Stomach (tissue), 9 donors: ENCODE data around the gene LY86. TPM values are rescaled to one million over a fixed set of nuclear protein-coding genes. Genes with fewer than 3 reads are reported as not detected.
"Not testable (repeated sequence)": the region's sequence is repeated elsewhere in the genome, so short reads cannot be mapped to it uniquely, and the experiment has no call there.

Experiments
- DNase-seq, 2 donors: peaks; one replicate each; pipeline versions ENCODE4 v3.0.0 to v3.0.0-alpha.2; 2013 to 2019
- H3K27ac ChIP-seq, 5 donors: fragments of 200-600 bp in 4 of 5; sonication (generic) in 4 of 5; one replicate each; pipeline ENCODE4 v1.5.1; 2013 to 2019; ENCODE audit warnings: mild to moderate bottlenecking in 1 of 5, moderate library complexity in 1 of 5
- H3K27me3 ChIP-seq, 3 donors: fragments of 200-600 bp; sonication (generic); one replicate each; pipeline ENCODE4 v1.5.1; 2017 to 2019; ENCODE audit warnings: mixed run types in 1 of 3
- H3K36me3 ChIP-seq, 4 donors: fragments of 200-600 bp; sonication (generic); 1 replicate in 3 of 4; 2 replicates in 1 of 4; pipeline ENCODE4 v1.5.1; 2016 to 2019
- H3K4me1 ChIP-seq, 4 donors: fragments of 200-600 bp; sonication (generic); one replicate each; pipeline ENCODE4 v1.5.1; 2016 to 2019
- H3K4me3 ChIP-seq, 4 donors: fragments of 200-600 bp; sonication (generic) in 3 of 4; one replicate each; pipeline ENCODE4 v1.5.1; 2016 to 2019; ENCODE audit warnings: mild to moderate bottlenecking in 1 of 4
- H3K9me3 ChIP-seq, 4 donors: fragments of 200-600 bp; sonication (generic); one replicate each; pipeline ENCODE4 v1.5.1; 2016 to 2019
- CTCF ChIP-seq, 7 experiments: fragments of 450-650 bp in 4 of 7; fragments of 200-600 bp in 3 of 7; sonication (generic) in 3 of 7; IDR thresholded peaks; one replicate each; pipeline ENCODE4 v1.5.1; 2016 to 2019; ENCODE audit warnings: antibody characterized with exemption in 7 of 7, control low read depth in 2 of 7, mild to moderate bottlenecking in 1 of 7
- EP300 ChIP-seq: sonication (generic); formaldehyde crosslinking; IDR thresholded peaks from one replicate; pipeline ENCODE4 v1.6.1; 2017; ENCODE audit warnings: antibody characterized with exemption
- POLR2A ChIP-seq, 4 donors: fragments of 450-650 bp; IDR thresholded peaks; one replicate each; pipeline ENCODE4 v1.6.1; 2016; ENCODE audit warnings: antibody characterized with exemption in 4 of 4, control low read depth in 2 of 4, mild to moderate bottlenecking in 1 of 4, moderate library complexity in 1 of 4
- POLR2AphosphoS5 ChIP-seq, 3 donors: sonication (generic); formaldehyde crosslinking; IDR thresholded peaks; one replicate each; pipeline ENCODE4 v1.6.1; 2016; ENCODE audit warnings: antibody characterized with exemption in 3 of 3
- WGBS, 5 donors: extraction: QIAGEN DNeasy Blood & Tissue Kit in 3 of 5; methylation state at CpG; one replicate each; pipeline versions ENCODE4 v1.1.5 to v1.1.7; 2013 to 2018; 5-methylcytosine and 5-hydroxymethylcytosine counted together
- intact Hi-C: fragments of 100-400 bp; cut with DNase I; formaldehyde crosslinking; loops from one replicate; pipeline ENCODE4 v1.15.1; 2023; ENCODE audit warnings: low total_unique reads
- polyA plus RNA-seq, 3 donors: library from polyadenylated mRNA; stranded (reverse); fragments of 200-250 nt; gene quantifications; one replicate each; pipeline ENCODE4 v1.2.3, GENCODE V29; 2013
- total RNA-seq, 5 donors: library from RNA; depleted of rRNA; stranded (reverse); fragments of >200 nt; gene quantifications; one replicate each; pipeline versions ENCODE4 v1.1.0 to v1.2.3, GENCODE V29; 2014 to 2016
- donor health status: healthy with polysubstance abuse.
- donor health status: Bipolar disorder and iron deficiency.
- donor health status: healthy.

Gene LY86
- total and polyA plus RNA-seq, 8 donors, result 2.4 to 3.6 (median 2.7) TPM; not detected in 3

GRCh38 chr6:6661191-6661590 is 72.7 kb downstream of the LY86 start:
- TF ChIP-seq POLR2A (IDR thresholded peaks at IDR 0.05), result no peak
- TF ChIP-seq POLR2AphosphoS5 (IDR thresholded peaks at IDR 0.05), result no peak
- no peak for TF ChIP-seq EP300
- no peak for TF ChIP-seq CTCF (IDR thresholded peaks at IDR 0.05)
- intact Hi-C loops, result no loop called here
- Histone ChIP-seq H3K27me3 (no peaks in the 10 kb centered on the region), H3K27ac (no peak overlapping the region), H3K36me3 (no peaks in the 10 kb centered on the region), H3K9me3 (no peaks in the 10 kb centered on the region), H3K4me1 (peaks cover 0 to 10% (median 6%) of the 10 kb centered on the region in 4 donors), H3K4me3 (no peak overlapping the region)
- WGBS, 5 donors, result 87 to 93% (median 90%) methylated on average over 9 of the region's 9 CpGs
- DNase-seq, result no peak

DNA sequence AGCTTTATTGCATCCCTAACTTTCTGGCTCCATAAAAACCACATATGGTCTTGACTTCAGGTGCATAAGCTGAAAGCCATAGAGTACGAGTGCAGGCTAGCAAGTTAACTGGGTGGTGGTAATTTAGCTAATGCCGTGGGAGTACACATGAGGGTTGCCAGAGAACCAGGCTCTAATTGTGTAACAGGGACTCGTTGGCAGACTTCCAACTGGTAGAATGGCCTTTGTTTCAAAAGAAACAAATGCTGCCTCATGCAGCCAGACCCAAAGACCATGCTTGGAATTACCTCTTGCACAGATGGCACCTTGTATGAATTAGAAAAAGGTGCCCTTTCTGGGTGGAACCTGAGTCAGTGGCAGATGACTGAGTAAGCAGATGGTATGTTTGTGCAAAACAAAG is 73.2 kb downstream of the LY86 start:
- intact Hi-C loops, result no loop called here
- peaks cover 0 to 10% (median 6%) of the 10 kb centered on the region in 4 donors for H3K4me1 ChIP-seq

DNA sequence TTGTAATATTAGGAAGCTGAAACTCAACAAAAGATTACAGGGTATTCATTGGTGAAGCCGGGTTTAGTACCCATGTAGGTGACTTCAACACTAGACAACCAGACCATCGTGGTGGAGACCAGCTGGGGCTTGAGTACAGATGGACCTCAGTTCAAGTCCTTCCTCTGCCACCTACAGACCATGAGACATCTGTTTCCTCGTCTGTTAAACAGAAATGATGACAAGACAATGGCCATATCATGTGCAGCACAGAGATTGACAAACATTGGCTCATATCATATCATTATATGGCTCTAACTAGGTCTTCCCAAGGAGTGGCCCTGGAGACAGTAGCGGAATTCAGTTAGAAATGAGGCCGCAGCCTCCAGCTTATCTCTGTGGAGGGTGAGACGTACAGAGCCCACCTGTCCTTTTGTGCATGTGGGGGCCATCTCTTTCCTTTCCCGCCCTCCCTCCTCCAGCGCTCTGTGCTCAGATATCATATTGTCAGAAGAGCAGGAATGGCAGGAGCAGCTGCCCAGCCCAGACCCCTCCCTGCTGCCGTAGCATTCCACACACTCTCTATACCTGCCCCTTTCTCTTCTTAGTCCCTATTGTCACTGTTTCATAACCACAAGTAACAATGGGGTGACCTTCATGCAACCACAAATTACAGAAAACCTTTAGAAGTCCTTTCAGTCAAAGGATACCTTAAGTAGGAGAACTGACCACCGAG is 75.1 kb downstream of the LY86 start:
- Histone ChIP-seq H3K4me3 (no peak overlapping the region), H3K4me1 (peaks cover 0 to 10% (median 6%) of the 10 kb centered on the region in 4 donors), H3K27ac (no peak overlapping the region), H3K27me3 (no peaks in the 10 kb centered on the region), H3K36me3 (no peaks in the 10 kb centered on the region), H3K9me3 (no peaks in the 10 kb centered on the region)
- TF ChIP-seq POLR2AphosphoS5 (IDR thresholded peaks at IDR 0.05) (no peak), POLR2A (IDR thresholded peaks at IDR 0.05) (no peak), EP300 (no peak), CTCF (IDR thresholded peaks at IDR 0.05) (no peak)
- DNase-seq, result no peak
- WGBS, 5 donors, result 86 to 93% (median 88%) methylated on average over 10 of the region's 10 CpGs
- intact Hi-C loops, result no loop called here

More for the DNA sequence above, 73.2 kb downstream of the LY86 start:
- Histone ChIP-seq H3K27ac (no peak overlapping the region), H3K36me3 (no peaks in the 10 kb centered on the region), H3K9me3 (no peaks in the 10 kb centered on the region), H3K27me3 (no peaks in the 10 kb centered on the region), H3K4me3 (no peak overlapping the region)
- TF ChIP-seq CTCF (IDR thresholded peaks at IDR 0.05) (no peak), POLR2AphosphoS5 (IDR thresholded peaks at IDR 0.05) (no peak), POLR2A (IDR thresholded peaks at IDR 0.05) (no peak), EP300 (no peak)
- DNase-seq, result peak; percentile 48 to 88
- 11 to 18% (median 15%) methylated on average over 3 of the region's 3 CpGs for WGBS, 5 donors

DNA sequence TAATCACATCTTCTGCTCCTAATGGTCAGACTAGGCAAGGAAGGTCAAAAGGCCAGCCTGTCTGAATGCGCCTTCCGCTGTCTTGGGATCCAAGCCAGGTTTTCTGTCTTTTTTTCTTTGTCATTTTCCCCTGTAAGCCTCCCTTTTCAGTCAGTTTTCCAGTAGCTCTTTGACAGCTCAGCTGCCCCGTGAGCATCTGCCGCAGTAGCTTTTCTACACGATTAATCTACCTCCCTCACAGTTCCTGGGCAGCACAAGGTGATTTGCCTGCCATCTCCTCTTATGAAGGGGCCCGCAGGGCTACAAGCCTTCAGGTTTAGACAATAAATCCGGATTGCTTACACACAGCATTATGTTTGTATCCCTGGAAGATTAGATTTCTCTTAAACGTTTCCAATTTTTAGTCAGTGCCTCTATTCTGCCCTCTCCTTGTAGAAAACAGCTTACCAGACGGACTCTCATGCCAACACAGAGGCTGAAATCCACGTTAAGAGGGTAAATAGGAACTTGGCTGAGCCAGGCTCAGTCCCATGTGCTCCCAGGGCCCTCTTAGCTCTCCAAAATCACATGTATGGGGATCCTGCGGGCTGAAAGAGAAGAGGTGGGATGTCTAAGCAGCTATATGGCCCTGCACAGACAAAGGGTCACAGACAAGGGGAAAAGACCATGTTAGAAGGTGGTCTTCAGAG is 77.2 kb downstream of the LY86 start:
- Histone ChIP-seq H3K36me3 (no peaks in the 10 kb centered on the region), H3K27me3 (no peaks in the 10 kb centered on the region), H3K9me3 (no peaks in the 10 kb centered on the region), H3K27ac (no peak overlapping the region), H3K4me1 (peaks cover 0 to 10% (median 6%) of the 10 kb centered on the region in 4 donors), H3K4me3 (no peak overlapping the region)
- TF ChIP-seq CTCF (IDR thresholded peaks at IDR 0.05), result no peak
- no peak for TF ChIP-seq POLR2AphosphoS5 (IDR thresholded peaks at IDR 0.05)
- TF ChIP-seq EP300, result no peak
- no peak for TF ChIP-seq POLR2A (IDR thresholded peaks at IDR 0.05)
- WGBS, 5 donors, result 55 to 63% (median 58%) methylated on average over 11 of the region's 11 CpGs
- no peak for DNase-seq
- intact Hi-C loops, result no loop called here

DNA sequence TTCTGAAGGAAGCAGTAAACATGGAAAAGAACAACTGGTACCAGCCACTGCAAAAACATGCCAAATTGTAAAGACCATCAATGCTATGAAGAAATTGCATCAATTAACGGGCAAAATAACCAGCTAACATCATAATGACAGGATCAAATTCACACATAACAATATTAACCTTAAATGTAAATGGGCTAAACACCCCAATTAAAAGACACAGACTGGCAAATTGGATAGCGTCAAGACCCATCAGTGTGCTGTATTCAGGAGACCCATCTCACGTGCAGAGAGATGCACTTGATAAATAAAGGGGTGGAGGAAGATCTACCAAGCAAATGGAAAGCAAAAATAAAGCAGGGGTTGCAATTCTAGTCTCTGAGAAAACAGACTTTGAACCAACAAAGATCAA is 81.6 kb downstream of the LY86 start:
- H3K9me3 ChIP-seq, DNase-seq, H3K27me3 ChIP-seq, H3K4me1 ChIP-seq, H3K36me3 ChIP-seq, H3K27ac ChIP-seq, H3K4me3 ChIP-seq: not testable (repeated sequence)
- intact Hi-C loops, result loop anchor here (10.0 kb wide), 1 partner anchor 945 kb away; no protein-coding TSS in a partner anchor
- WGBS, 5 donors, result 89 to 93% (median 92%) methylated on average over 3 of the region's 3 CpGs
